ENCODE data around the gene C20orf144. TPM values are rescaled to one million over a fixed set of nuclear protein-coding genes. Genes with fewer than 3 reads are reported as not detected.

The C20orf144 gene
- total and polyA plus RNA-seq, 9 of the 15 experiments (the other 6 are each of a cell fraction or from before 2014, with no cell fraction given) = 0.04 to 0.23 (median 0.11) TPM; not detected in 2

- TF ChIP-seq CREB1 (IDR thresholded peaks at IDR 0.05) (no peak), CREB1 (CRISPR knock-in tag; IDR thresholded peaks at IDR 0.05) (peak; percentile 19; the same call in 1 of the 2 replicates), LEF1 (IDR thresholded peaks at IDR 0.05) (peak; percentile 20; the same call in 1 of the 2 replicates), SAFB2 (IDR thresholded peaks at IDR 0.05; ENCODE audit: borderline replicate concordance, low read depth, low read length, severe bottlenecking) (no peak), NCOA1 (IDR thresholded peaks at IDR 0.05; ENCODE audit: low read depth) (no peak), ETV6 (IDR thresholded peaks at IDR 0.05; ENCODE audit: borderline replicate concordance in 1 of 2, low read depth in 2 of 2, low read length in 1 of 2) (no peak), ETV6 (CRISPR knock-in tag; IDR thresholded peaks at IDR 0.05; ENCODE audit: borderline replicate concordance) (no peak), FOXP1 (CRISPR knock-in tag; IDR thresholded peaks at IDR 0.05) (no peak), TAF9B (IDR thresholded peaks at IDR 0.05; ENCODE audit: partially characterized antibody) (no peak), LCOR (CRISPR knock-in tag; IDR thresholded peaks at IDR 0.05) (no peak), PRPF4 (IDR thresholded peaks at IDR 0.05; ENCODE audit: insufficient read depth, low read depth, low read length, poor library complexity, severe bottlenecking) (no peak), STAT5B (CRISPR knock-in tag; IDR thresholded peaks at IDR 0.05) (no peak), HDAC1 (IDR thresholded peaks at IDR 0.05) (peak in 1 of 2 experiments; percentile 83; a peak in 1 of 4 replicates), CHD2 (IDR thresholded peaks at IDR 0.05; ENCODE audit: low read depth, low read length) (0 out of 2 replicates have a peak, but pooled peaks have one; percentile 19), SMARCB1 (IDR thresholded peaks at IDR 0.05; ENCODE audit: insufficient read length, low read depth) (no peak), FOS (IDR thresholded peaks at IDR 0.05; ENCODE audit: extremely low read depth, insufficient read length) (no peak), POLR2A (conservative IDR thresholded peaks at IDR 0.05) (no peak), BCOR (IDR thresholded peaks at IDR 0.05) (no peak), E2F1 (CRISPR knock-in tag; IDR thresholded peaks at IDR 0.05) (no peak), NBN (IDR thresholded peaks at IDR 0.05; ENCODE audit: low read depth) (no peak), PYGO2 (tag; IDR thresholded peaks at IDR 0.05) (no peak), SREBF1 (IDR thresholded peaks at IDR 0.05; ENCODE audit: borderline replicate concordance, low read depth, low read length) (no peak), USF2 (CRISPR knock-in tag; IDR thresholded peaks at IDR 0.05) (no peak), ZSCAN32 (CRISPR knock-in tag; IDR thresholded peaks at IDR 0.05) (no peak), GTF2F1 (IDR thresholded peaks at IDR 0.05; ENCODE audit: low read depth, low read length) (no peak), JUND (IDR thresholded peaks at IDR 0.05; ENCODE audit: borderline replicate concordance, low read depth, low read length) (no peak), JUND (tag; IDR thresholded peaks at IDR 0.05; ENCODE audit: borderline replicate concordance, low read depth, low read length) (no peak; the same call in 2 of the 3 replicates), STAG1 (CRISPR knock-in tag; IDR thresholded peaks at IDR 0.05; ENCODE audit: borderline replicate concordance) (no peak), NCOA2 (IDR thresholded peaks at IDR 0.05; ENCODE audit: partially characterized antibody in 2 of 2) (no peak), WHSC1 (IDR thresholded peaks at IDR 0.05; ENCODE audit: low read length) (no peak), ESRRA (IDR thresholded peaks at IDR 0.05; ENCODE audit: borderline replicate concordance, low read depth) (no peak)
Observed at GRCh38 chr20:33709905-33710541, 47.9 kb downstream of the C20orf144 start (continued).

Measured in K562 (cell line).